ENCODE results near the gene SMAD6. TPM values are rescaled to one million over a fixed set of nuclear protein-coding genes. Genes with fewer than 3 reads are reported as not detected.
"Not testable (repeated sequence)": the region's sequence is repeated elsewhere in the genome, so short reads cannot be mapped to it uniquely, and the experiment has no call there.

The SMAD6 gene
- total RNA-seq, 1 donor from 2014 or later, result 50.5 TPM

DNA sequence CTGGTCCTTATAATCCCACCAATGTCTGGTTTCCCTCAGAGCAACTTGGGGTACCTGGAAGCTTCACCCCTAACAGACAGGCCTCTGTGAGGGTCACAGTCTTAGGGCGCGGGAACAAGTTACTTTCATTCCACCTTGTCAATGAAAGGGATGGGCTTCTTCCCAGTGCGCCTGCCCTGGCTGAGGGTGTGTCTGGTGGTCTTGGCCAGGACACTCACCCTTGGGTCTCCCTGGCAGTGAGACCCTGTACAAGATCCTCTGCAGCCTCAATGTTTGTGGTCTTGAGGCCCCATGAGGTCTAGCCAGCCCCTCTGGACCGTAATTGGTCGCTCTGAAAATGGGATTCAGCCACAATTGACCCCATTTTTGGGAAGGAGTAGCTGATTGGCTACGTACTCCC, 40.2 kb downstream of the SMAD6 start:
- DNase-seq (ENCODE audit: low spot score), result no peak

DNA sequence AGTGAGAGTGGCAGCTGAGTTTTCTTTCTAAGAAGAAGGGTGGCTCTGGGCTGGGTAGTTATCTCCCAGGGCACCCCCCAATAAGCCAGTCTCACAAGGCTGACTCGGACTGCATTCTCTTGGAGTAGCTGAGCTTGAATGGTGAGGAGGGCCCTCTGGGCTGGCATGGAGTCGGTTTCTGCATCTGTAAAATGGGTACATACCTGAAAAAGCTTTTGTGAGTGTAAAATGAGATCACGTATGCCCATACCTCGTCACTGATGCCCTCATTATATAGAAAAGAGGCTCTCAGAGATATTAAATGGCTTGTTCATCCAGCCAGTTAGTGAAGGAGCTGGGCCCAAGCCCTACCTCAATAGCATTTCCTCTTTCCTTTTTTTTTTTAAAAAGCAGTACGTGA, 41.2 kb downstream of the SMAD6 start:
- DNase-seq (ENCODE audit: low spot score), result no peak

DNA sequence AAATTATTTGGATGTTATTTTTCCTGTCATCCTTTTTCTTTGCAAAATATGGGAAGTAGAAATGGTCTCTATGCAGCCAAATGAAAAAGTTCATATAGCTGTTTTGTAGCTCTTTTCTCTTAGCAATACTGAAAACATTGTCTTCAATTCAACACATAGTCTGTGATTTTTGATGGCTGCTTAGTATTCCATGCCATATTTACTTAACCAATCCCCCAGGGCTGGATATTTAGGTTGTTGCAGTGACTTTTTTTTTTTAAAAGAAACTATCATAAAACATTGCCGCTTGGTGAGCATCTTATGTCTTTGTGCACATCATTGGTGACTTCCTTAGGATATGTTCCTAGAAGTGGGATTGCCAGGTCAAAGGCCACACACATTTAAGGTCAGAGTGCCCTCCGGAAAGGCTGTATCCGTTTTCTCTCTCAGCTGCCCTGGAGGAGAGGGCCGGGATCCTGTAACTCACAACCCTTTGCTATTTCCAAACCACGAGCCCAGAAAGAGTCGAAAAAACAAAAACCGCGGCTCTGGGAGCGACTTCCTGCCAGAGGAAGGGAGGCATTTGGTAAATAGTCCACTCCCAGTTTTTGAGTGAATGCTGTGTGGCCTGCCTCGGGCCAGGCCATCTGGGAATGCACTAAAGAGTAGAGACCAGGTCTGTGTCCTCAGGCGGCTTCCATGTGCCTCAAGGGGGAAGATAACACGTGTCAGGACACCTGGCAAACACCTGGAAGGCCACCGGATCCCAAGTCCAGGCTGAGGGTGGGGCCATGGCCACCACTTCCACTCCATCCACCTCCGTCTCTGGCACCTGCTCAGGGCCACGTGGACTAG, 41.9 kb downstream of the SMAD6 start:
- peak; percentile 27 for DNase-seq (ENCODE audit: low spot score)

DNA sequence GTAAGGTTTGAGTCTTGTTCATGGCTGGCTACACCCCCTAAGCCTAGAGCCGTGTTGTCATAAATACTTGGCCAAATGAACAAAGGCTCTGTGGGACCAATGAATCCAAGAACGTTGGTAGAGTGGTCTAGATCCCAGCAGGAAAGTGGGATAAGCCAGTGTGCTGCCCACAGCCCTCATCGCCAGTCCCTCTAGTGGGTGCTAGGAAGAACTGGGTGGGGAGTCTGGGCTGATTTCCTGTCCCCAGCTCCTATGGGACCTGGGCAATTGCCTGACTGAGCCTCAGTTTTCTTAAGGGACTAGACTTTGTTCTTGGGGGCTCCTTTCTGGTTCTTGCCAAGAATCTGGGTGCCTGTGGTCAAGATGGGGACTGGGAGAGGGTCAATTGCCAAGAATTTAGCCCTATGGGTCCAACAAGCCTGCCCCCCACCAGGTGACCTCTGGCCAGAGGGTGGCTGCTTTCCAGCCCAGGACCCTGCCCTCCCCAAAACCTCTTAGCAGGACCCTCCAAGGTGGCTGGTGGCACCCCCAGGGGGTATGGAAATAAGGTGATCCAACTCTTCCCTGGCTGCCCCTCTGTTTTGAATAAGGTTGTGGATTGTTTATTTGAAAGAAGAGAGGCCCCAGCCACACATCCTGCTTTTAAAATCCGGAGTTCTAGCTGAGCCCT, 42.7 kb downstream of the SMAD6 start:
- no peak for DNase-seq (ENCODE audit: low spot score)

DNA sequence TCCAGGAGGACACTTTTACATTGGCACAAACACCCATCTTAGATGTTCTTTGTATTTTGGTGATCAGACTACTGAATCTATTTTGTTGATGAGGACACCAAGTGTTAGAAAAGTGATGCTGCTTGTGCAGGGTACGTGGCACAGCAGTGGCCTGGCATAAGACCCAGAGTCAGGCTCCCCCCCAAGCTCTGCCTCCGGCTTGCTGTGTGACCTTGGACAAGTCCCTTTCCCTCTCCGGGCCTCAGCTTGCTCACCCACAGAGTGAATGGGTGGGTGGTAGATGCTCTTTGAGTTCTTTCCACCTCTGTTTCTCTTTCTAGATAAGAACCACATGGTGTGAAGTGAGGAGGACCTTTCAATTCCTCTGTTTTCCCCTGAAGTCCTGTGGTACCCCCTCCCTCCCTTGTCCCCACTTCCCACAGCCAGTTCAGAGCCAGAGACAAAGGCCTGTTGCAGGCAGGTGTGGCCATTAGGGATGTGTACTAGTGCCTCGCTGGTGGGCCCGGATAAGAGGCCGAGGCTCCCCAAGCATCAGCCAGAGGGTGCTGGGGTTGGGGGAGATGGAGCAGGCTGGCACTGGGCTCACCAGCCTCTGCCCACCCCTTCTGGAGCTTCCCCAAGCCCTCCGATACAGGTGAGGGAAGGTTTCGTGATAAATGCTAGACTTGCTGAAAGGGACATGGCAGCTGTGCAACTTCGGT, 43.6 kb downstream of the SMAD6 start:
- DNase-seq (ENCODE audit: low spot score), result no peak

GRCh38 chr15:66746231-66746605, 44.2 kb downstream of the SMAD6 start:
- DNase-seq (ENCODE audit: low spot score), result no peak

DNA sequence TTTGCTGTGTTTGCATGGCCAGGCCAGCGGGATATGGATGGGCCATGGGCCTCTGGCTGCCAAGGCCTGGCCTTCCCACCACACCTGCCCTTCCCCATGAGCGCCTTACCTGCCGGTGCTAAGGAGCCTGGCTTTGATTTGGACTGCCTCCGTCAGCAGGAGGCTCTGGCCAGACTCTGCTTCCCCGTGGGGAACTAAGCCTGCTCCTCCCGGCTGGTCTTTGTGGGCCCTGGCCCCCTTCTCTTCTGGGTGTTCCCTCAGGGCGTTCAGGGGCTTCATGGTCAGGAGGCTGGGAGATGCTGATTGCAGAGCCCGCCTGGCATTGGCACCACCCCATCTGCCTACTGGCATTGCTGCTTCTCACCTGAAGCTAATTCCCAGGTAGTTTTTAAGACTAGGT, 45.2 kb downstream of the SMAD6 start:
- DNase-seq (ENCODE audit: low spot score), result no peak

DNA sequence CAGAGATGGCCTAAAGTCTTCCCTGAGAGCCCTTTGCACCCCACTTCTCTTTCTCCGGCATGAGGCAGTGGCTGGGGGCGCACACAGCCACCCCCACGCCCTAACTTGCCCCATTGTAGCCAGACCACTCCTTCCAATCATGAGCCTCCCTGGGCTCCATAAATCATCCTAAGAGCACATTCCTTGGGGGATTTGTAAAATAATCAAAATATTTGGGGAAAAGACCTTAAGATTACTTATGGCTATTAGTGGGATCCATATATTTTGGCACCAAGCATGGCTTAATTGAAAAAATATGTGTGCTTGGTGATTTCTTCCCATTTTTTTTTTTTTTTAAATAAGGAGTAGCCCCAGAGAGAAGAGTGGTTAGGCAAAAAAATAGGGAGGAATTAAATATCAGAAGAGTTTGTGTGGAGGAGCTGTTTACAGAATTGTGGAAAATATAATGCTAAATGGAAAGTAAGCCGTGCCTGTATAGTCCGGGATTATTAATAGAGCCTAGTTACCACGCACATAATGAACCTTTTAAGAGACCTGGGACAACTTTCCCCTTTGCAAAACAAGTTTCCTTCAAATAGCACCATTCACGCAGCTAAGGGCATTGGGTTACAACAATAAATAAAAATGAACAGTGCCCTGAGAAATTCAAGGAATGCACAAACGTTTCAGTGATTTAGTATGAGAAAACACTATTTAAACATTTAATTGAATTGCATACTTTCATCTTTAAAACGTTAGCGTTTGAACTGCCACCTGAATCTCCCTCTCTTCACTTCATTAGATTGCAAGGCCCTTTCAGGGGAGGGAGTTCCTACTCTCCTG, 46.1 kb downstream of the SMAD6 start:
- no peak for DNase-seq (ENCODE audit: low spot score)

DNA sequence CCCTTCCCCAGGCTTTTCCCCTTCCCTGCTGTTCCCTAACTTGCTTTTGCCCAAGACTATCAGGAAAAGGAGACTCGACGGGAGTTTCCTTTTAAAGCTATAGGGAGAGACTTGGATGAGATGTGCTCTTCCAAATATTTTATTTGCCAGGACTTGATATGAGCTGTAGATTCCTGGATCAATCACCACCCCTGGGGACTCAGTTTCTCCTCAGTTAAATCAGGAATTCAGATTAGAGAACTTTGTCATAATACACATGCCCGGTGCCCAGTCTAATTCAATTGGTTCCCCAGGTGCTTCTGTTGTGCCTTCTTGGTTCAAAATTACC, 46.6 kb downstream of the SMAD6 start:
- DNase-seq (ENCODE audit: low spot score), result no peak

GRCh38 chr15:66749841-66750575, 48.0 kb downstream of the SMAD6 start:
- DNase-seq (ENCODE audit: low spot score), result no peak

DNA sequence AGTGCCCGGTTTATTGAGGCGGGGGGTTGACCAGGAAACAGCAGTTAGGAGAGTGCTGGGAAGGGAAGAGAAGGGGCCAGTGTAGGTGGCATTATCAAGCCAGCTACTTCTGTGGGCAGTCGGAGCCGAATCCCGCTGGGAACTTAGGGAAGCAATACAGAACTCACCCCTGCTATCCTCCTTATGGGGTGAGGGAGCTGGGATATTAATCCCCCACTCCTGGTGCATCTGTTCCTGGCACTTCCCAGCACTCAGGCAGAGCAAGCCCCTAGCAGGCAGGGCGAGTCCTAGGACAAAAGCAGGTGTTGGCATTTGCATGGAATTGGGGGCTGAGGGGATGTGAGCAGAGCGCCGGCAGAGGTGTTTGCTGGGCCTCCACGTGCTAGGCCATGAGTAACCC, 48.6 kb downstream of the SMAD6 start:
- no peak for DNase-seq (ENCODE audit: low spot score)

- DNase-seq (ENCODE audit: low spot score), result peak; percentile 91
Observed at GRCh38 chr15:66751579-66751978, 49.5 kb downstream of the SMAD6 start.

DNA sequence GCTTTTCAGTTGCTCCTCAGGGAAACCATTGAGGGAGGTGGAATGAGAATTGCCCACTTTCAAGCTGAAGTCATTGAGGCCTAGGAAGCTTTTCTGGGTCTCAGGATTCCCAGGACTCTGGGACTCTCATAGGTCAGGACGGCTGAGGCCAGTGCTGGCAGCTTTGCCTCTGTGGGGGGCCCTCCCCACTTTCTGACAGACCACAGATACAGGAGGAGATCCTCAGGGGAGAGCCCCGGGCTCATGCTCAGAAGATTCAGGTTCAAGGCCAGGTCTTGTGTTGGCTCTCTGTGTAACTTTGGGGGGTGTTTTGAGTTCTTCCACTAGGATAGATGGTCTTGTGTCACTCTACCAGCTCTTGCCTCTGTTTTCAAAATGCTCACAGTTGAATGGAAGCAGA, 50.0 kb downstream of the SMAD6 start:
- no peak for DNase-seq (ENCODE audit: low spot score)

DNA sequence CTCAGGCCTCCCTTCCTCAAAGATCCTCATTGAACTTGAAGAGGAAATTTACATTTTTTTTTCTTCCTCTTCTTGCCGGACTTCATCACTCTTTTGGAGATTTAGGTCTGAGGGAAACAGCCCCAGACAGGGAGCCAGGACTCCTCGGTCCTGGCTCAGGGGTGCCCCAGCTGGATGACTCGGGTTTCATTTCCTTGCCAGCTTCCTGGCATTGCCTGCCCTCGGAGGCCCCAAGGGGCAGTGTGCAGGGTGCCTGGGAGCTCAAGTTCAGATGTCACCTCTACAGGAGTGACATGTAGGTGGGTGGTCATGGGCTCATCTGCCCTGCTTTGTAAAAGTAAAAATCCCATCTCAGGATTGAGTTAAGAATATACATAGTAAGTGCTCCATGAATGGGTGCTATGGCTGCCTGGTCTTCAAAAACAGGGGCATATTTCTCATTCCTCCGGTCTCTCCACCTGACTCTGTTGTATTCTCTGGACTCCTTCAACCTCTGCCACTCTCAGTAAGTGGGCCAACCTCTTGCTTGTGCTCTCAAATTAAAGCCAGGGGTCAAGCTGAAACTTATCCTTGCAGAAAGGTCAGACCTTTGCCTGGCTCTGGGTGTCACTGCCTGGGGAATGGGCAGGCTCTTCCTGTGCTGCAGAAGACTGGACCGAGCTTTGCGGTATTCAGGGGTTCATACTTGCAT, 51.8 kb downstream of the SMAD6 start:
- no peak for DNase-seq (ENCODE audit: low spot score)

DNA sequence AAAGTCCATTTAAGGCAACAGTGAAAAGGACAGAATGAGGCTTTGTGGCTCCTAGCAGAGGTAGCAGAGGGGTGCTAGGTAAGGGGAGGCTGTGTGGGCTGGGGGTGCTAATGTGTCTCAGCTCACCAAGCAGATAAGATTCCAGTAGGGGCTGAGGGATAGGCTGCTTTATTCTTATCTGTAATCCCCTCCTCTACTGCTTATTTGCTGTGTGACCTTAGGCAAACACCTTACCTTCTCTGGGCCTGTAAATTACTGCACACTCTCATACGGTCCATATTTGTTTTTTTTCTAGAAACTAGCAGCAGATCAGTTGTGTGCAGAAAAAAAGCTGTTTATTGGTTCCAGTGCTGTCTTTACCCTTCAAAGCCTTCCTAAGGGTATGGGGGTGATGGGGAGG, 52.8 kb downstream of the SMAD6 start:
- DNase-seq (ENCODE audit: low spot score), result no peak

GRCh38 chr15:66755298-66756068, 53.4 kb downstream of the SMAD6 start:
- no peak for DNase-seq (ENCODE audit: low spot score)

DNA sequence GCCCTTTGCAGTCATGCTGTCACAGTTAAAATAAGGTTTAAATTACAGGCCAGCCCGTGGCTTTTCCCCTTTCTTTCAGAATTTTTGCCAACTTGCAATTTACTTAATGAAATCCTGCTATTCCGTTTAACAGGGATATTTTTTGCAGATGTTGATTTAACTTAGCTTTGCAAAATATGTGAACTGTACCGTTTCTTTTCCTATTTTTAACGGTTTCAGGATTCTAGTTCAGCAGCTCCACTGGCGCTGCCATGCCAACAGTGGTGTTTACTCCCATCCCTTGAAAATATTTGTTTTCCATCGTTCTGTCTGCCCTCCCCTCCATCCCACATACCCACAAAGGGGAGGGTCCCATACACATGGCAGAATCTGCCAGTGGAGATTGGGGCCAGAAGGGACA, 54.3 kb downstream of the SMAD6 start:
- no peak for DNase-seq (ENCODE audit: low spot score)

DNA sequence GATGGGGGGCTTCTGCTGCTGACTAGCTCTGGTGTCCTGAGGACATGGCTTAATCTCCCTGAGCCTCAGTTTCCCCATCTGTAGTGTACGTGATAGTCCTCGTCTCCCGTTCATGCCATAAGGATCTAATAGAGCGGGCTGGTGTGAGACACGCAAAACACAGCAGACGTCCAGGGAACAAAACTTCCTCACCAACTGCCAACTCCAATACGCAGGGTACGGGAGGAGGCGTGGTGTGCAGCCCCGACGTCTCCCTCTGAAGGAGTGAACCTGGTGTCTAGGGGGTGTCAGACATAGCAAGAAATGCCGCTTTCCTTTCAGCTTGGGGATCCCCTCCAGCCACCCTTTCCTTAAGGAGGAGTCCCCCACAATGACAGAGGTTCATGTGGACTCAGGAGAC, 55.0 kb downstream of the SMAD6 start:
- no peak for DNase-seq (ENCODE audit: low spot score)

DNA sequence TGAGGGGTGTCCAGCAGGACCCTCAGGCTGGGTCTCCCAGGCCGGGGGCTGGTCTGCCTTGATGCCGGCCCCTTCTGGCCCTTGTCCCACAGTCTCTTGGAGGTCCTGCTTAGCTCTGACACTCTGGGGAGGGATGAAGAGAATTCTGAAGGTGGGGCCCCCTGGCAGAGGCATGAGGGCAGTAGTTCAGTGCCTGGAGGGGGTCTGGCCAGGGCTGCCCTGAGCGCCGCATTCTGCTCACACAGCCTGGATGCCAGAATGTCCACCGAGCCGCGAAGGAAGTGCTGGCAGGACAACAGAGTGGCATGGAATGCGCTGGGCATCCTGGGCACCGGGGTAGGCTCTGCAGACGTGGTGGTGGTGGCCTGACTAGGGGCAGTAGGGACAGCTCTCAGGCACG, 55.5 kb downstream of the SMAD6 start:
- DNase-seq (ENCODE audit: low spot score), result no peak

DNA sequence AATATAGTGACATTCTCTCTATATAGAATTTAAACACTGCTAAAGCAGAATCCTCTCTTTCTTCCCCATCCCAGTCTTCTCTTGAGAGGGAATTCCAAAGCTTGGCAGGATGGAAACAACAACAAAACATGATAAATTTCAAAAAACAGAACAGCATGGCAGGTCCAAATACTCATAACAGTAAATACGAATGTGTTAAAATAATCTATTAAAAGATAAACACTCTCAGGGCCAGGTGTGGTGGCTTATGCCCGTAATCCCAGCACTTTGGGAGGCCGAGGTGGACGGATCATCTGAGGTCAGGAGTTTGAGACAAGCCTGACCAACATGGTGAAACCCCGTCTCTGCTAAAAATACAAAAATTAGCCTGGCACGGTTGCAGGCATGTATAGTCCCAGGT, 56.2 kb downstream of the SMAD6 start:
- not testable (repeated sequence) for DNase-seq (ENCODE audit: low spot score)

Data from mucosa of gallbladder (tissue), 1 donor.